Stomach smooth muscle (tissue), 2 donors: Measurements from ENCODE around the gene KCNE1.

Source experiments
- H3K27ac ChIP-seq: one replicate; pipeline ENCODE4 v1.7.0; 2013; ENCODE audit warnings: mild to moderate bottlenecking, low read length, inconsistent platforms
- H3K27me3 ChIP-seq, 2 donors: one replicate each; pipeline ENCODE4 v1.7.0; 2013; ENCODE audit warnings: low read length in 2 of 2; ENCODE audit not compliant: insufficient read depth in 2 of 2, control insufficient read depth in 1 of 2
- H3K36me3 ChIP-seq, 2 donors: one replicate each; pipeline ENCODE4 v1.7.0; 2013; ENCODE audit warnings: low read length in 2 of 2; ENCODE audit not compliant: control insufficient read depth in 2 of 2, insufficient read depth in 2 of 2
- H3K4me1 ChIP-seq: one replicate; pipeline ENCODE4 v1.7.0; 2013; ENCODE audit warnings: low read length; ENCODE audit not compliant: control insufficient read depth, insufficient read depth
- H3K4me3 ChIP-seq, 2 donors: one replicate each; pipeline ENCODE4 v1.7.0; 2013; ENCODE audit warnings: low read length in 2 of 2
- H3K9ac ChIP-seq, 2 donors: one replicate each; pipeline ENCODE4 v1.7.0; 2013; ENCODE audit warnings: low read length in 2 of 2, mild to moderate bottlenecking in 1 of 2
- H3K9me3 ChIP-seq, 2 donors: one replicate each; pipeline ENCODE4 v1.7.0; 2013; ENCODE audit warnings: low read length in 2 of 2; ENCODE audit not compliant: control insufficient read depth in 2 of 2
- donor health status: healthy.
- donor health status: Pancreatic carcinoma.

KCNE1 gene

DNA sequence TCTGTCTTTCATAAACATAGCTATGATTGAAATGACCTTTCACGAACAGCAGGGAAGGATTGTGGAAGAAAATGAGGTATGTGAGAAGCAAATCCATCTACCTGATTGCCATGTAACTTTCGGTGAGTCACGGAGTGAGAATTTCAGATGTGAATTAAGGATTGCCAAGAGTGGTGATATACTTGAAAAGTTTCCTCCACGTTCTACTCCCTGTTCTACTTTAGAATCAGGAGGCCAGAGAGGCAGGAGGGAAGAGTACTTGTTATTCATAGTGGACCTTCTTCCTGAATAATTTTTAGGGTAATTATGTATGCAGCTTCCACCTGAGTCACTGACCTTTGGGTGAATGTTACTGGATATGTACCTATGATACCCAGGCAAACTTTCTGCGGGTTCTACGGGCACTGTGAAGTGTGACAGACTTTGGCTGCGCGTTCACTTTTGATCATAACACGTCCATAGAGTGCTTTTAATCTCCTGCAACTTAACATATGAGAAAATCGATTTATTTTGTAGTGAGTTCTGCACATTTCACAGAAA lies 2.6 kb upstream of the KCNE1 start:
- H3K27me3 ChIP-seq = no peaks in the 10 kb centered on the region
- no peak overlapping the region for H3K4me3 ChIP-seq
- H3K9me3 ChIP-seq = no peaks in the 10 kb centered on the region
- no peak overlapping the region for H3K27ac ChIP-seq
- H3K9ac ChIP-seq = no peak overlapping the region
- peaks cover 9% of the 10 kb centered on the region for H3K4me1 ChIP-seq
- H3K36me3 ChIP-seq = peaks cover 16 to 28% of the 10 kb centered on the region in 2 donors

DNA sequence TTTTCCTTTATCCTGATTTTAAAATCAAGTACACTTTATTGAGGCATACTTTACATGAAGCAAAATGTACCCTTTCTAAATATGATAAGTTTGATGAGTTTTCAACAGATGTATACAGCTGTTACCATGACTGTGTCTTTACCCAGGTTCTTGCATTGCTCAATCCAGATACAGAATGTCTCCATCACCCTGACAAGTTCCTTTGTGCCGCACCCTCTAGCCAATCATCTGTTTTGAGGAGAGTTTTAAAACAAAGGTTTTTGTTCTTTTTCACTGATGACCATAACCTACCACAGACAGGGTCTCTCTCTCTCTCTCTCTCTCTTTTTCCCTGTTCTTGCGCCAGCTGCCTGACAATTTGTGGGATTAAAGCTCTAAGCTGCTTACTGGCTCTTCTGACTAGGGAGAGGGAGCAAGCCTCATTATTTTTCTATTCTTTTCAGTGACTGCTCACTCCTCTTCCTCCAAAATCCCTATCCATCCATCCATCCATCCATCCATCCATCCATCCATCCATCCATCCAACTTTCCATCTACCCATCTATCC lies 1.2 kb upstream of the KCNE1 start:
- H3K27me3 ChIP-seq = no peaks in the 10 kb centered on the region
- peaks cover 16 to 20% of the 10 kb centered on the region in 2 donors for H3K36me3 ChIP-seq
- H3K4me3 ChIP-seq = no peak overlapping the region
- H3K4me1 ChIP-seq = peaks cover 6% of the 10 kb centered on the region
- H3K9ac ChIP-seq = no peak overlapping the region
- no peaks in the 10 kb centered on the region for H3K9me3 ChIP-seq
- no peak overlapping the region for H3K27ac ChIP-seq

DNA sequence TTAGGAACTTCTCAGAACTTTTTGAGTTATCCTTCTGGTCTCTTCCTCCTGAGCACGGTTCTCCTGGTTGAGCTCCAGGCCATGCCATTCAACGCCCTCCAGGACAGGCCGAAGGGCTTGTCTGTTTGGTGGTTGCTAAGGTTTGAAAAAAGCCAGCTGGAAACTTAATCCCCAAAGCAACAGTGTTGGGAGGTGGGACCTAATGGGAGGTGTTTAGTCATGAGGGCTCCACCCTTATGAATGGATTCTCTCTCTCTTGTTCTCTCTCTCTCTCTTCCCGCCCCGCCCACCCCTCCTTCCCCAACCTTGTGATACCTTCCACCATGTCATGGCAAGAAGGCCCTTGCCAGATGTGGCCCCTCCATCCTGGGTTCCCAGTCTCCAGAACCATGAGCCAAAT lies 829 bp downstream of the KCNE1 start:
- H3K9ac ChIP-seq = no peak overlapping the region
- no peak overlapping the region for H3K4me3 ChIP-seq
- no peak overlapping the region for H3K27ac ChIP-seq
- H3K4me1 ChIP-seq = peaks cover 6% of the 10 kb centered on the region
- H3K27me3 ChIP-seq = no peaks in the 10 kb centered on the region
- H3K9me3 ChIP-seq = no peaks in the 10 kb centered on the region
- peaks cover 0 to 3% of the 10 kb centered on the region in 2 donors for H3K36me3 ChIP-seq

DNA sequence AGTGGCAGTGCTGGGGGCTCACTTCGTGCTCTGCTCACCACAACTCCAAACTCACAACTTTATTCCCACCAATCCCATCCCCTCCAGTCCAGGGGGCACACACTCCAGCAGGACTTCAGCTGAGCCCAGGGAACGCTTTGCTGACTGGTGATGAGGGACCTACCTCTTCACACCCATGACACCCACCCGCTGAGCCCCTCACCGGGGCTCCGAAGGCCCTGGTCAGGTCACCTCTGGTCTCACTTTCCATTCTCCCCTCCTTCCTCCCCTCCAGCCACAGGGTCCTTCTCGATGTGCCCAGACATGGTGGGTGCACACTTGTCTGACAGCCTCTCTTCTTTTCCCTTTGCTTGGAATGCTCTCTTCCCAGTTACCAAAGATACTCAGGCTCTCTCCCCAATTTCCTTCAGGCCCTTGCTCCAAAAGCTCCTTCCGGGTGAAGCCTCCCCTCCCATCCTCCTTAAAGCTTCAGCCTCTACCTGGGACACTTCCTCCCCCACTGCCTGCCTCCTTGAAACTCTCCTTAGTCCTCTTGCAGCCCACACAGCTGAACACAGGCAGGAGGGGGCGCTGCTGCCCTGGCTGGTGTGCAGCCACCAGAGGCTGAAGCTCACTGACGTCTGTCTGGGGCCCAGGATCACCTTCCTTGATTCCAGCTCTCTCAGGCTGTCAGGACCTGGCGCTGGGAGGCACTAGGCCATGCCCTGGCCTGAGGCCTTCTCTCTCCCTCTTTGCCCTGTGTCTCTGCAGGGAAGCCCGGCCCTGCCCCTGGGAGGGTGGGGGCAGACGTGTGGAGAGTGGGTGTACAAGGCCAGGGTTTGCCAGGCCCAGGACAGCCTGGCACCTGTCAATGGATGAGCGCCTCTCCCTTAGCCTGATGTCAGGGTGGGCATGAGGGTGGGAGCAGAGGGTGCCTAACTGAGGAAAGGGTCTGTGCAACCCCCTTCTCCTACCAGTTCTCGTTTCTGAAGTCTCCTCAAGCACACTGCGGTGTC lies 1.6 kb downstream of the KCNE1 start:
- Histone ChIP-seq H3K27me3 (no peaks in the 10 kb centered on the region), H3K4me1 (peaks cover 6% of the 10 kb centered on the region), H3K36me3 (peaks cover 0 to under 1% of the 10 kb centered on the region in 2 donors), H3K9me3 (no peaks in the 10 kb centered on the region), H3K9ac (no peak overlapping the region), H3K4me3 (no peak overlapping the region), H3K27ac (no peak overlapping the region)

DNA sequence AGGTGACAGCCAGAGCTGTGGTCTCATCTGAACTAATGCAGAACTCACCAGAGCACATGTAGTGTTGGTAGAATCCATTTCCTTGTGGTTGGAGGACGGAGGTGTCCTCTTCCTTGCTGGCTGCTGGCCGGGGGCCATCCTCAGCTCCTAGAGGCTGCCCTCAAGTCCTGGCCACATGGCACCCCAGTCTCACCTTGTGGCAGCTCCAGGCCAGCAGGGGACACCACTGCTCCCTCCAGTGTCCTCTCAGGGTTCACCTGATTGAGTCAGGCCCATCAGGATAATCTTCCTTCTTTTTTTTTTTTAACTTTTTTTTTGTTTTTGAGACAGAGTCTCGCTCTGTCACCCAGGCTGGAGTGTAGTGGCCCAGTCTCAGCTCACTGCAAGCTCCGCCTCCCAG lies 2.9 kb downstream of the KCNE1 start:
- H3K4me1 ChIP-seq = peaks cover 6% of the 10 kb centered on the region
- H3K36me3 ChIP-seq = no peaks in the 10 kb centered on the region
- no peak overlapping the region for H3K4me3 ChIP-seq
- H3K27me3 ChIP-seq = no peaks in the 10 kb centered on the region
- no peak overlapping the region for H3K9ac ChIP-seq
- no peaks in the 10 kb centered on the region for H3K9me3 ChIP-seq
- no peak overlapping the region for H3K27ac ChIP-seq

DNA sequence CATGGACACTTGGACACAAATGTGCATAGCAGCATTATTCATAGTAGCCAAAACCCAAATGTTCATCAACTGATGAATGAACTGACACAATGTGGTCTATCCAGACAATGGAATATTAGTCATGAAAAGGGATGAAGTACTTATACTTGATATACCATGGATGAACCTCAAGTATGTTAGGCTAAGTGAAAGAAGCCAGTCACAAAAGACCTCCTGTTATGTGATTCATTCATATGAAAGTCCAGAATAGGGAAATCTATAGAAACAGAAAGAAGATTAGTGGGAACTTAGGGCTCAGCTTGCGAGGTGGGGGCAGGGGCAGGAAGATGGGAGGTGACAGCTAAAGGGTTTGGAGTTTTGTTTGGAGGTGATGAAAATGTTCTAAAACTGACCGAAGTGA lies 7.4 kb downstream of the KCNE1 start:
- Histone ChIP-seq H3K36me3 (no peaks in the 10 kb centered on the region), H3K27me3 (peaks cover 0 to 4% of the 10 kb centered on the region in 2 donors), H3K27ac (no peak overlapping the region), H3K9me3 (no peaks in the 10 kb centered on the region), H3K4me1 (no peaks in the 10 kb centered on the region), H3K4me3 (no peak overlapping the region), H3K9ac (no peak overlapping the region)

DNA sequence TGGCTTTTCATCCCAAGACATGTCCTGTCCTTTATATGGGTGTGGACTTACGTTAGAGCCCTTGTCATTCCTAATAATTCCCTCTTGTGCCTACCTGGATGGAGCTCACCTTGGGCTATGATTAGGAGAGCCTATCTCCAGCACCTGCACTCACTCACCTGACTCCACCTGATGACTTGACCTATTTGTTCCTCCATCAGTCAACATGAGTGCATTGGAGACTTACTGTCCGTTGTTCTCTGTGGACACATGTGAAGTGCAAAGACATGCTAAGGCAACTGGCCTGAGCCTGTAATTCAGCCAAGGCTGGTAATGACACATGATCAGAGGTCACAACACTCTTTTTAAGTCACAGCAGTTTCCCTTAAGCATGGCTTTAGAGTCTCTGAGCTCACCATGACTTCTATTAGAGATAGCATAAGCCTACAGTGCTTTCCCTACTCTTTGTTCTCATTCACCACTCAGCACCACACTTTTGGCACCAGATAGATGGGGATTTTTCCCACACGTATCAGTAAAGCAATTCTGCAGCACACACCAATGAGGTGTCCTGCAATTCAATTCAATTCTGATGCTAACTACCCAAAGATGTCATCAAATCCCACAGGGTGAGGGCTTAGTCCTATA lies 9.4 kb downstream of the KCNE1 start:
- no peak overlapping the region for H3K27ac ChIP-seq

DNA sequence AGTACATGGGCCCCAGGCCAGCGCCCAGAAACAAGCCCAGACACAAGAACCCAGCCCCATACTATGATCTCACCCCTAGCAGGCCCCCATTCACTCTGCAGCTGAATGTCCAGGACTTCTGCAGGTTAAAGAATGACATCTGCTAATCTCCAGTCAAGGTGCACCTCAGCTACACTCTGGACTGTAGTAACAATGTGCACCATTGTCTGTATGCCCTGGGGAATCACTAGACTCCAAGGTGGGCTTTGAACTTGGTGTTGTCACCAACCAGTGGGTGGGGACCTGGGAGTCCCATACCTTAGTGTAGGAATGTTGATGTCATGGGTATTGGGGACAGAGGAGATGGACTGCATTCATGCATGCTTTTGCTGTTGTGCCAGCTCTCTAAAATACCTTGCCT lies 10.3 kb downstream of the KCNE1 start:
- Histone ChIP-seq H3K27me3 (peaks cover 0 to 4% of the 10 kb centered on the region in 2 donors), H3K36me3 (no peaks in the 10 kb centered on the region), H3K9ac (no peak overlapping the region), H3K27ac (no peak overlapping the region), H3K4me1 (no peaks in the 10 kb centered on the region), H3K9me3 (peaks cover 0 to 6% of the 10 kb centered on the region in 2 donors), H3K4me3 (no peak overlapping the region)

More for the DNA sequence above, 9.4 kb downstream of the KCNE1 start:
- Histone ChIP-seq H3K36me3 (no peaks in the 10 kb centered on the region), H3K4me1 (no peaks in the 10 kb centered on the region), H3K9ac (no peak overlapping the region), H3K9me3 (peaks cover 0 to 6% of the 10 kb centered on the region in 2 donors), H3K4me3 (no peak overlapping the region), H3K27me3 (peaks cover 0 to 4% of the 10 kb centered on the region in 2 donors)

DNA sequence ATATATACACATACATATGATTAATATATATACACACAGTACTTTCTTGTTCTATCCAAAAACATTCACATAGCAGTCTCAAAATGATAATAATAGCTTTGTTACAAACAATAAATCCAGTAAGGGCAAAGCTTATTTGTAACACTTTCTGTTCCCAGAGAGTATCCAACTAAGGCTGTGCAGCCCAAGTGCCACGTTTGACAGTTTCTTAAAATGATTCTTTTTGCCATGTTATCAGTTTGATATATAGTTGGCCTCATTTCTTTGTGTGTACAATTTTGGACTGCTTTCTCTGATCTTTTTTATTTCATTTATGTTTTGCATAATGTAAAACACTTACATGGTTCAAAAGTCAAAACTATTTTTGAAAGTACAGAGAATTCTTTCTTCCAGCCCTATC lies 11.8 kb downstream of the KCNE1 start:
- H3K9me3 ChIP-seq = peaks cover 0 to 6% of the 10 kb centered on the region in 2 donors
- no peak overlapping the region for H3K27ac ChIP-seq
- H3K9ac ChIP-seq = no peak overlapping the region
- no peak overlapping the region for H3K4me3 ChIP-seq
- no peaks in the 10 kb centered on the region for H3K36me3 ChIP-seq
- H3K27me3 ChIP-seq = peaks cover 0 to 4% of the 10 kb centered on the region in 2 donors
- H3K4me1 ChIP-seq = no peaks in the 10 kb centered on the region

DNA sequence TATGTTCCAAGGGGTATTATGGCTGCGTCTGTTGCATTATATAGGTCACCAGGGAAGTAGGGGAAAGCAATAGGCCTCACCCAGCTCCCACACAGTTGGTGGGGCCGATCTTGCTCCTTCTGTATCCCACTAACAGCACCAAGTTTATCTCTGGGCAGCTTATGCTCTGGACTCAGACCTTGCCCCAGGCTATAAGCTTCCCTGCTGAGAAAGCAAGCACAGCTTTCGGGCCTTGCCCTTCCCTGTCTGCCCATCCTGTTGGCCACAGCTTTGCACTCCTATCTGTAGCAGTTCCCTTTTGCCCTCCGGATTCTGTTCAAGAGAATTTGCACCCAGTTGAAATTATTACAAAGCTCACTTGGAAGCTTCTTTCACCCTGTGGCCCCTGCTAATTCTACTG lies 12.9 kb downstream of the KCNE1 start:
- Histone ChIP-seq H3K4me3 (no peak overlapping the region), H3K4me1 (no peaks in the 10 kb centered on the region), H3K27me3 (peaks cover 0 to 4% of the 10 kb centered on the region in 2 donors), H3K36me3 (no peaks in the 10 kb centered on the region), H3K27ac (no peak overlapping the region), H3K9me3 (peaks cover 0 to 6% of the 10 kb centered on the region in 2 donors), H3K9ac (no peak overlapping the region)
